ENCODE results near the gene PPM1B. TPM values are rescaled to one million over a fixed set of nuclear protein-coding genes. Genes with fewer than 3 reads are reported as not detected.
"Not testable (repeated sequence)": the region's sequence is repeated elsewhere in the genome, so short reads cannot be mapped to it uniquely, and the experiment has no call there.

The PPM1B gene
- total RNA-seq, 2 donors from 2014 or later = 40.6 to 57.5 TPM

GRCh38 chr2:44143701-44144100, 25.0 kb upstream of the PPM1B start:
- no peak for DNase-seq (ENCODE audit: low spot score in 2 of 2)
- Mint-ChIP-seq H3K36me3 (peaks cover 0 to 4% of the 10 kb centered on the region in 2 donors), H3K27ac (no peak overlapping the region), H3K9me3 (no peaks in the 10 kb centered on the region)
- ATAC-seq = no peak

DNA sequence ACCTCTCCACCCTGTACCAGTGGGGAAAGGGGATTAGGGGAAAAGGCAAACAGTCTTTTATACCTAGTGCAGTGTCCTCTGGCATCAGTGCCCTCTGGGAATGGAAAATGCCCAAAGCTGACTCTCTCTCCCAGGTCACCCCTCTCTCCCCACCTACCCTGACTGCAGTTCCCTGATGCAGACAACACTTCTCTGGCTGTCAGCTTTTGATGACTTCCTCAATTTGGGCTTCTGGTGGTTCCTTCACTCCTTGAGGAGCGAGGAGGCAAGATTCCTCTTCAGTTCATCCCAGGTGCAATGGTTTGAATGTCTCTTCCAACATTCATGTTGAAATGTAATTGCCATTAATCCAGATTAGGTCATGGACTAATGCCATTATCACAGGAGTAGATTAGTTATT, 19.7 kb upstream of the PPM1B start:
- DNase-seq (ENCODE audit: low spot score in 2 of 2) (no peak), ATAC-seq (no peak)
- no peaks in the 10 kb centered on the region for H3K36me3 Mint-ChIP-seq
- no peaks in the 10 kb centered on the region for H3K9me3 Mint-ChIP-seq
- H3K27ac Mint-ChIP-seq = no peak overlapping the region

GRCh38 chr2:44150473-44150872, 18.2 kb upstream of the PPM1B start:
- Mint-ChIP-seq H3K27ac (no peak overlapping the region), H3K9me3 (no peaks in the 10 kb centered on the region), H3K36me3 (no peaks in the 10 kb centered on the region)
- ATAC-seq (no peak), DNase-seq (ENCODE audit: low spot score in 2 of 2) (no peak)

DNA sequence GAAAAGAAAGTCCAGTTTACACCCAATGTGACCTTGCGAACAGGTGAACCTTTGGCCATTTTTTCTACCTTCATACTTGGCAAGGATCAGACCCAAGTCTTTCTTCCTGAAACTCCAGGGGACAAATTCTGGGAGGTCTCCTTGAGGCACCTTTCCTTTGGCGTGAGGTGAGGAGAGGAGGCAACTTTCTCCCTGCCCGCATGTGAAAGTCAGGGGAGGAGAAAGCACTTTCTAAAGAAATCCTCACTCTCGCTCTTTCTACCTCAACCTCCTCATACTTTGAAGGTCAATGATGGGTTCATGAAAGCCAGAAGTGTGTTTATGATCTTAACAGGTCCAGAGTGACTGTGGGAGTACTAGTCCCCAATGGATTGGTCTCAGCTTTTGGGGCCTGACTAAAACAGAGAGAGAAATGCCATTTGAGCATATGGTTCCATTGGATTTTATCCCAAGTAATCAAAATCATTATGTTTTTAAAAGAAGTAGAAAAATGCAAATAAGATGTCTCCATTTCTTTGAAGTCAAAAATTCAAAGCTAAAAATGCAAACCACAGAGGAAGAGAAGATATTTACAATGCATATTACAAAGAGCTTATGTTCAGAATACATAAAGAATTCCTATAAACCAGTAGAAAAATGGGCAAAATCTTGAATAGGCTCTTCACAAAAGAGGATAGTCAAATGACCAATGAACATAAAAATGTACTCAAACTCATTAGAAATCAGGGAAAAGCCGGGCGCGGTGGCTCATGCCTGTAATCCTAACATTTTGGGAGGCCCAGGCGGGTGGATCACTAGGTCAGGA, 15.6 kb upstream of the PPM1B start:
- H3K9me3 Mint-ChIP-seq = no peaks in the 10 kb centered on the region
- no peaks in the 10 kb centered on the region for H3K36me3 Mint-ChIP-seq
- H3K27ac Mint-ChIP-seq = no peak overlapping the region
- DNase-seq (ENCODE audit: low spot score in 2 of 2) (no peak), ATAC-seq (no peak)

- no peaks in the 10 kb centered on the region for H3K36me3 Mint-ChIP-seq
These were observed 12.8 kb upstream of the PPM1B start for GRCh38 chr2:44155666-44156446.

GRCh38 chr2:44163777-44164176, 4.9 kb upstream of the PPM1B start:
- DNase-seq (ENCODE audit: low spot score in 2 of 2) (no peak), ATAC-seq (no peak)
- Mint-ChIP-seq H3K36me3 (peaks cover 0 to 7% of the 10 kb centered on the region in 2 donors), H3K9me3 (peaks cover 0 to 8% of the 10 kb centered on the region in 2 donors), H3K27ac (no peak overlapping the region)

More at GRCh38 chr2:44155666-44156446, 12.8 kb upstream of the PPM1B start:
- ATAC-seq (no peak), DNase-seq (ENCODE audit: low spot score in 2 of 2) (no peak)
- H3K9me3 Mint-ChIP-seq = no peaks in the 10 kb centered on the region
- H3K27ac Mint-ChIP-seq = no peak overlapping the region

- Mint-ChIP-seq H3K27ac (no peak overlapping the region), H3K36me3 (peaks cover 3 to 13% of the 10 kb centered on the region in 2 donors), H3K9me3 (peaks cover 0 to 8% of the 10 kb centered on the region in 2 donors)
- no peak for DNase-seq (ENCODE audit: low spot score in 2 of 2)
- no peak for ATAC-seq
These were observed 4.1 kb upstream of the PPM1B start for GRCh38 chr2:44164617-44165016.

GRCh38 chr2:44166096-44166495, 2.6 kb upstream of the PPM1B start:
- Mint-ChIP-seq H3K36me3 (peaks cover 8 to 26% of the 10 kb centered on the region in 2 donors), H3K27ac (no peak overlapping the region), H3K9me3 (peaks cover 0 to 8% of the 10 kb centered on the region in 2 donors)
- DNase-seq (ENCODE audit: low spot score in 2 of 2) (no peak), ATAC-seq (no peak)

DNA sequence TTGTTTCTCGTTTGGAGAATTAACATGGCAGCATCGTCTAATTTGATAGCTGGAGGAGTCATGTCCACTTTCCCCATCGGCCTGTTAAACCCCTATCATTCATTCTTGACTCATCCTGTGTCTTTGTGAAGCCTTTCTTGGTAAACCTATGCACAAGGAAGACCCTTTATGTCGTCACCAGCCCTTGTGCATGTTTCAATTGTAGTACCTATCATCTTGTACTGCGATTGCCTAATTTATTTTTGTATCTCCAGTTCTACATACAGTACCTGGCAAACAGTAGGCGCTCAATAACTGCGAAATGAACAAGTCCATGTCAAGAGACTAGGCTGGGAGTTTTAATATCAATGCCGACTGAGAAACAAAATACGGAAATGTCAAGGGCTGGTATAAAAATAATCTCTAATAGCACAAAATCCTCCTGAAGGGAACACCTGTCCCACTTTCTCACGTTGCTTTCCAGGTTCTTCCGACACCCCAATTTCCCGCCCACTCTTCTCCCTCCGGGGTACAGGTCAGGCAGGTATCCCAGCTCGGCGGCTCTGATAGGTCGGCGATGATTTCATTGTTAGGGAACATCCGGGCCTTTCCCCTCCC, 1.3 kb upstream of the PPM1B start:
- peaks cover 8 to 27% of the 10 kb centered on the region in 2 donors for H3K36me3 Mint-ChIP-seq
- DNase-seq (ENCODE audit: low spot score in 2 of 2) (no peak), ATAC-seq (no peak)
- H3K27ac Mint-ChIP-seq = peak overlapping the region; percentile 97 to 98
- H3K9me3 Mint-ChIP-seq = peaks cover 0 to 8% of the 10 kb centered on the region in 2 donors

GRCh38 chr2:44167908-44168680, 581 bp upstream of the PPM1B start:
- H3K27ac Mint-ChIP-seq = peak overlapping the region; percentile 97 to 98
- H3K36me3 Mint-ChIP-seq = peaks cover 8 to 27% of the 10 kb centered on the region in 2 donors
- ATAC-seq = peak; percentile 81 to 85
- peaks cover 0 to 8% of the 10 kb centered on the region in 2 donors for H3K9me3 Mint-ChIP-seq
- peak; percentile 91 to 98 for DNase-seq (ENCODE audit: low spot score in 2 of 2)

GRCh38 chr2:44169155-44169898, 652 bp downstream of the PPM1B start:
- peaks cover 8 to 27% of the 10 kb centered on the region in 2 donors for H3K36me3 Mint-ChIP-seq
- H3K9me3 Mint-ChIP-seq = peaks cover 0 to 8% of the 10 kb centered on the region in 2 donors
- ATAC-seq = peak in 1 of 2 donors; percentile 0
- peak overlapping the region; percentile 97 for H3K27ac Mint-ChIP-seq
- peak; percentile 51 to 71 for DNase-seq (ENCODE audit: low spot score in 2 of 2)

DNA sequence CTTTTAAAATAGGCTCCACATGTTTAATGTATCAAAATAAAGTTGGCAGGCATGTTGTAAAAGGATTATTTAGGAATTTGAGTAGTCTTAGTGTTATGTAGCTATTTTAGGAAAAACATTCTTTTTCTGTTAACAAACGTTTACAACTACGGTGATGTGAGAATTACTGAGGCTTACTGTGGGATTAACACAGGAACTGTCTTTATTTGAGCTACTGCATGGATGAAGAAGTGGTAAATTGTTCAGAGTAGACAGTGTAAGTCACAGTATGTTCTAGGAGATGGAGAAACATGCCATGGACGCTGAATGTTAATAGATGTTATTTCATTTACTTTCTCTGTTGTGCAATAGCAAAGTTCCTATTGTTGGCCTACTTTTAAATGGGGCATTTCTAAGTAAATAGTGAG, 1.6 kb downstream of the PPM1B start:
- peaks cover 0 to 8% of the 10 kb centered on the region in 2 donors for H3K9me3 Mint-ChIP-seq
- H3K27ac Mint-ChIP-seq = peak overlapping the region; percentile 97
- H3K36me3 Mint-ChIP-seq = peaks cover 9 to 27% of the 10 kb centered on the region in 2 donors
- DNase-seq (ENCODE audit: low spot score in 2 of 2) (no peak), ATAC-seq (no peak)

DNA sequence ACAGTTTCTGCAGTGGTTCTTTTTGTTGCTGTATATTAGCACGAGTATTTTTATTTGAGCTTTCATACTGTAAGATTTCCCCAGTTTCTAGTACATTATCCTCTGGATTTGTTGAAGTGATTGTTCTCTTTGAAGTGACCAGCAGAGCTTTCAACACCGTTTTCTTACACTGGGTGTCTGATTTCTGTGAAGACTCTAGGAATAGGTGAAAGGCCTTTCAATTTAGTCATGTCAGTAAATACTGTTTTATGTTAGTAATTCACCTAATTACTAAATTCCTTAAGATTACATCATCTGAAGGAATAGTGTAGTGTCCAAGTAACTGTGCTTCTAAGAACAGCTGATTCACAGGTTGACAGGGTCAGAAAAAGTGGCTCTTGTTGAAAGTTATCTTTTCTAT, 2.3 kb downstream of the PPM1B start:
- peak overlapping the region in 1 of 2 donors; percentile 97 for H3K27ac Mint-ChIP-seq
- peaks cover 0 to 8% of the 10 kb centered on the region in 2 donors for H3K9me3 Mint-ChIP-seq
- DNase-seq (ENCODE audit: low spot score in 2 of 2) (no peak), ATAC-seq (no peak)
- H3K36me3 Mint-ChIP-seq = peaks cover 15 to 27% of the 10 kb centered on the region in 2 donors

DNA sequence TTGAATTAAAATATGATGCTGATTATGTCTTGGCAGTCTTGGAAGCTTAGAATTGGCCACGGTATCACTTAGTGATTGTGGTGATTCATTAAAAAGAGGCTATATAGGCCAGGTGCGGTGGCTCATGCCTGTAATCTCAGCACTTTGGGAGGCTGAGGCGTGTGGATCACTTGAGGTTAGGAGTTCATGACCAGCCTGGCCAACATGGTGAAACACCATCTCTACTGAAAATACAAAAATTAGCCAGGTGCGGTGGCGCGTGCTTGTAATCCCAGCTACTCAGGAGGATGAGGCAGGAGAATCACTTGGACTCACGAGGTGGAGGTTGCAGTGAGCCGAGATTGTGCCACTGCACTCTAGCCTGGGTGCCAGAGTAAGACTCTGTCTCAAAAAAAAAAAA, 2.8 kb downstream of the PPM1B start:
- Mint-ChIP-seq H3K27ac (peak overlapping the region in 1 of 2 donors; percentile 97), H3K36me3 (peaks cover 15 to 27% of the 10 kb centered on the region in 2 donors)
- not testable (repeated sequence) for ATAC-seq; DNase-seq (ENCODE audit: low spot score in 2 of 2); H3K9me3 Mint-ChIP-seq

DNA sequence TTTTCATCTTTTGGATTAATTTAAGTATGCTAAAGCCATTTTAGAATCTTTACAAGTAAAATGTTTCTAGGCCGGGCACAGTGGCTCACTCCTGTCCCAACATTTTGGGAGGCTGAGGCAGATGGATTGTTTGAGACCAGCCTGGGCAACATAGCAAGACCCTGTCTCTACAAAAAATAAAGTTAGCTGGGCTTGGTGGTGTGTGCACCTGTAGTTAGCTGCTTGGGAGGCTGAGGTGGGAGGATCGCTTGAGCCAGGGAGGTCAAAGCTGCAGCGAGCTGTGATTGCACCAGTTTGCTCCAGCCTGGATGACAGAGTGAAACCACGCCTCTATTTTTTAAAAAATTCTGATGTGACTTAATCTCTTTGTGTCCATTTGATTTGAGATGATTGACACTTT, 3.9 kb downstream of the PPM1B start:
- no peak for ATAC-seq
- DNase-seq (ENCODE audit: low spot score in 2 of 2) = no peak
- Mint-ChIP-seq H3K36me3 (peaks cover 15 to 23% of the 10 kb centered on the region in 2 donors), H3K27ac (no peak overlapping the region), H3K9me3 (peaks cover 0 to 3% of the 10 kb centered on the region in 2 donors)

DNA sequence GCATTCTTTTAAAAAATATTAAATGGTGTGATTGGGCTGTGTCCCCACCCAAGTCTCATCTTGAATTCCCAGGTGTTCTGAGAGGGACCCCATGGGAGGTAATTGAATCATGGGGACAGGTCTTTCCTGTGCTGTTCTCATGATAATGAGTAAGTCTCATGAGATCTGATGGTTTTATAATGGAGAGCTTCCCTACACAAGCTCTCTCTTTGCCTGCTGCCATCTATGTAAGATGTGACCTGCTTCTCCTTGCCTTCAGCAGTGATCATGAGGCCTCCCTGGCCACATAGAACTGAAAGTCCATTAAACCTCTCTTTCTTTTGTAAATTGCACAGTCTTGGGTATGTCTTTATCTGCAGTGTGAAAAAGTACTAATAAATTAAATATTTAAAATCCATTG, 10.3 kb downstream of the PPM1B start:
- no peaks in the 10 kb centered on the region for H3K9me3 Mint-ChIP-seq
- peaks cover 0 to 24% of the 10 kb centered on the region in 2 donors for H3K36me3 Mint-ChIP-seq
- DNase-seq (ENCODE audit: low spot score in 2 of 2) (no peak), ATAC-seq (no peak)
- no peak overlapping the region for H3K27ac Mint-ChIP-seq

Data from activated naive CD4-positive, alpha-beta T cell treated with anti-CD3 and anti-CD28 coated beads, Interleukin-2, amount 50 U/mL, for 72 hours (primary cell).